Upper lobe of left lung (tissue), 4 donors: Measurements from ENCODE around the gene PPP1R2B.

Experiments used
- CTCF ChIP-seq, 6 experiments: fragments of 450-650 bp in 4 of 6; fragments of 200-600 bp in 2 of 6; sonication (generic) in 2 of 6; IDR thresholded peaks; one replicate each; pipeline ENCODE4 v1.5.1; 2016 to 2019; ENCODE audit warnings: antibody characterized with exemption in 6 of 6
- EP300 ChIP-seq, 4 donors: sonication (generic); formaldehyde crosslinking; IDR thresholded peaks; one replicate each; pipeline ENCODE4 v1.5.1; 2017; ENCODE audit warnings: antibody characterized with exemption in 4 of 4, control low read depth in 2 of 4
- POLR2A ChIP-seq, 4 donors: fragments of 450-650 bp; IDR thresholded peaks; one replicate each; pipeline ENCODE4 v1.5.1; 2016 to 2017; ENCODE audit warnings: antibody characterized with exemption in 4 of 4, mild to moderate bottlenecking in 2 of 4
- POLR2AphosphoS5 ChIP-seq, 2 donors: sonication (generic); formaldehyde crosslinking; IDR thresholded peaks; one replicate each; pipeline ENCODE4 v1.5.1; 2017; ENCODE audit warnings: antibody characterized with exemption in 2 of 2

- TF ChIP-seq POLR2A (IDR thresholded peaks at IDR 0.05) (no peak), CTCF (IDR thresholded peaks at IDR 0.05) (no peak), POLR2AphosphoS5 (IDR thresholded peaks at IDR 0.05) (no peak), EP300 (IDR thresholded peaks at IDR 0.05) (no peak)
Observed at GRCh38 chr5:156865427-156865826, 15.3 kb downstream of the PPP1R2B start.
